Eye (tissue), 1 donor: ENCODE measurements around the gene SMG6.
"Not testable (repeated sequence)": the region's sequence is repeated elsewhere in the genome, so short reads cannot be mapped to it uniquely, and the experiment has no call there.

Source experiments
- DNase-seq: peaks from one replicate; pipeline ENCODE4 v3.0.0-alpha.2; 2015

SMG6 gene

GRCh38 chr17:2259769-2260536 lies 43.6 kb downstream of the SMG6 start:
- no peak for DNase-seq

- not testable (repeated sequence) for DNase-seq
Measured at GRCh38 chr17:2258830-2259229, 44.8 kb downstream of the SMG6 start.

- no peak for DNase-seq
Measured at GRCh38 chr17:2253768-2254406, 49.7 kb downstream of the SMG6 start.

- DNase-seq, result no peak
Measured at GRCh38 chr17:2253362-2253761, 50.2 kb downstream of the SMG6 start.

GRCh38 chr17:2251098-2251497 lies 52.5 kb downstream of the SMG6 start:
- DNase-seq, result no peak

- no peak for DNase-seq
Measured at GRCh38 chr17:2250140-2251095, 53.2 kb downstream of the SMG6 start.

GRCh38 chr17:2247005-2247404 lies 56.6 kb downstream of the SMG6 start:
- DNase-seq, result no peak

- DNase-seq, result peak; percentile 91
Measured at GRCh38 chr17:2244545-2245525, 58.8 kb downstream of the SMG6 start.

- no peak for DNase-seq
Measured at GRCh38 chr17:2243953-2244352, 59.6 kb downstream of the SMG6 start.

- no peak for DNase-seq
Measured at GRCh38 chr17:2241823-2242222, 61.8 kb downstream of the SMG6 start.

- no peak for DNase-seq
Measured at GRCh38 chr17:2240541-2240940, 63.0 kb downstream of the SMG6 start.

- DNase-seq, result no peak
Measured at GRCh38 chr17:2239882-2240430, 63.6 kb downstream of the SMG6 start.

GRCh38 chr17:2239170-2239551 lies 64.4 kb downstream of the SMG6 start:
- no peak for DNase-seq

GRCh38 chr17:2238432-2239169 lies 65.0 kb downstream of the SMG6 start:
- peak; percentile 53 for DNase-seq

GRCh38 chr17:2237950-2238349 lies 65.6 kb downstream of the SMG6 start:
- DNase-seq, result no peak

- DNase-seq, result no peak
Measured at GRCh38 chr17:2237521-2237921, 66.1 kb downstream of the SMG6 start.

GRCh38 chr17:2235792-2236366 lies 67.7 kb downstream of the SMG6 start:
- no peak for DNase-seq

- DNase-seq, result no peak
Measured at GRCh38 chr17:2235265-2235664, 68.3 kb downstream of the SMG6 start.

GRCh38 chr17:2233441-2233947 lies 70.1 kb downstream of the SMG6 start:
- DNase-seq, result no peak

GRCh38 chr17:2232244-2232638 lies 71.3 kb downstream of the SMG6 start:
- DNase-seq, result peak; percentile 36

GRCh38 chr17:2230877-2231276 lies 72.7 kb downstream of the SMG6 start:
- DNase-seq, result no peak
